SIG-M5 (cell line): ENCODE data around the gene FRMD4A.
"Not testable (repeated sequence)": the region's sequence is repeated elsewhere in the genome, so short reads cannot be mapped to it uniquely, and the experiment has no call there.

Experiments
- DNase-seq: peaks from one replicate; lab custom pipeline; 2025; lab: John Stamatoyannopoulos, UW

Gene FRMD4A

DNA sequence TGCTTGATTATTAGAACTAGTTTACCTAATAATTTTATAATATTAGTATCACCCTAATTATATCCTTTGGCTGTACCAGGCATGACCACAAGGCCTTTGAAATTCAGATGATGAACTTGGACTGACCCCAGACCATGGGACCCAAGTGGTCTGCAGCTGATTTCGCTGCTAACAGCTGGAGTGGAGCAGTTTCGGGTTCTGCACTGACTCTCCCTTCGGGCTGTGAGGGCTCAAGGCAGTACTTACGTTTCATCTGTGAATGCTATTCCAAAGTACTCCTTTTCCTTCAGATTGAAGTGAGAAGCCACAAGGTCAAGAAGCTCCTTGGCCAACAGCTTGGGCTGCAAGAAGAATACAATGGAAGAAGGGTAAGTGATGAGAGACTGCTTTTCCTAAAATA is 520.2 kb downstream of the FRMD4A start:
- DNase-seq = no peak

DNA sequence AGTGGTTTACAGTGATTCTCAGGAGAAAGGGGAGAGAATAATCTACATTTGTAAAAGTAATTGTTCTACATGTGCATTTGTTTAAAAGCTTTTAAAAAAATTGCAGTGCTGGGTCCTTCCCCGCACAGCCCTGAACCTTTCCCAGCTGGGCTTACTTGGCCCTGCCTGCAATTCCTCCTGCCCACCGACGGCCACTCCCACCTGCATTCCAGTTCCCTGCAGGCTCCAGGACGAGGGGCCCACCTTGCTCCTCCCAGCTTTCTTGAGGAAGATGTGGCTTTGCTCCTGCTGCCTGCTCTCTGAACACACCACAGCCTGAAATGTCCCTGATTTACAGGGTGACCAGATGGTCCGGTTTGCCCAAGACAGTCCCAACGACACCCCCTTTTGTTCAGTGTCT is 521.3 kb downstream of the FRMD4A start:
- no peak for DNase-seq

DNA sequence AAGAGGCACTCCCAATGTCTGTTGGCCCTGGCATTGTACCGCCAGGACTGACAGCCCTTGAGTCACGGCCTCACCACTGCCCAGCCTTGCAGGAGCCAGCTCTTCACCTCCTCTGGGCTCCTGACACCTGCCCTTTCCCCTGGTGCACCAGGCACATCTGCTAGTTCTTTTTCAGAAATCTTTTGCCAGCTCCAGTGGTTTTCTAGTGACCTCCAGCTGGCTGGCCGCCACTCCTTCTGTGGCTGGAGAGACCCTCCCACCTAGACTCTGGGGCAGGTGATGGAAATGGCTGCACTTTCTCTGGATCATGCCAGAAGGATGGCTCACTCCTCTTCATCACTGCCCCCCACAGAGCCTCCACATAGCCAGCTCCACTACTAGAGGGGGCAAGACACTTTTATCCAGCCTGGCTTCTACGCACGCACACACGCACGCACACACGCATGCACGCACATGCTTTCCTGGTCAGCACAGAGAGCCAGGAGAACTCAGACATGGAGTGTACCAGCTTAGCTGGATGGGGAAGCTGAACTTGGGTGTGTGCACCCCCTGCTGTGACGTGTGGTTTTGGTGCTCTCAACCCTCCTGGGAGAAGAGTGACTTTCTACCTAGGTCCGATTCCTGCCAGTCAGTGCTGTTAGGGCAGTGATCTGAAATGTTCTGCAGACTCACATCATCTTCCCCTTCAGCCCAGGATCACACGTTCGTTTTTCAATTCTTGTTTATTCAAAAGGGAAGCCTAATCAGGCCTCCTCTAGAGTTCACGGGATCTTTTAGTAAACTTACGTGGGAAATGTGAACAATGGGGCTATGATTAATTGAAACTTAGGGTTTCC is 522.0 kb downstream of the FRMD4A start:
- DNase-seq = no peak

DNA sequence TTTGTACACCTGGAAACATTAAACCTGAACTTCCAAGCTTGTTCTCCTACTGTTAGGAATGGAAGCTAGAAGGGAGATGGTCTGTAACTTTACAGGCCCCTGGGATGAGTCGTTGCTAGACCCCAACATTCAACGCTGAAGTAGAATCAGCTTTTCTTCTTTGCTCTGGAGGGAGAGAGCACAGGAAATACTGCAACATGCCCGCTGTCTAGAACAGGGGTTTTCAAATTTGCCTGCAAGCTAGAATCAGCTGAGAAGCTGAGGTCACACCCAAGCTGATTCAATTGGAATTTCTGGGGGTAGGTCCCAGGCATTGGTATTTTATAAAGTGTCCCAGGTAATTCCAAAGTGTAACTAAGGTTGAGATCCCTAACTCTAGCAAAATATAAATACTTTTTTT is 524.3 kb downstream of the FRMD4A start:
- no peak for DNase-seq

DNA sequence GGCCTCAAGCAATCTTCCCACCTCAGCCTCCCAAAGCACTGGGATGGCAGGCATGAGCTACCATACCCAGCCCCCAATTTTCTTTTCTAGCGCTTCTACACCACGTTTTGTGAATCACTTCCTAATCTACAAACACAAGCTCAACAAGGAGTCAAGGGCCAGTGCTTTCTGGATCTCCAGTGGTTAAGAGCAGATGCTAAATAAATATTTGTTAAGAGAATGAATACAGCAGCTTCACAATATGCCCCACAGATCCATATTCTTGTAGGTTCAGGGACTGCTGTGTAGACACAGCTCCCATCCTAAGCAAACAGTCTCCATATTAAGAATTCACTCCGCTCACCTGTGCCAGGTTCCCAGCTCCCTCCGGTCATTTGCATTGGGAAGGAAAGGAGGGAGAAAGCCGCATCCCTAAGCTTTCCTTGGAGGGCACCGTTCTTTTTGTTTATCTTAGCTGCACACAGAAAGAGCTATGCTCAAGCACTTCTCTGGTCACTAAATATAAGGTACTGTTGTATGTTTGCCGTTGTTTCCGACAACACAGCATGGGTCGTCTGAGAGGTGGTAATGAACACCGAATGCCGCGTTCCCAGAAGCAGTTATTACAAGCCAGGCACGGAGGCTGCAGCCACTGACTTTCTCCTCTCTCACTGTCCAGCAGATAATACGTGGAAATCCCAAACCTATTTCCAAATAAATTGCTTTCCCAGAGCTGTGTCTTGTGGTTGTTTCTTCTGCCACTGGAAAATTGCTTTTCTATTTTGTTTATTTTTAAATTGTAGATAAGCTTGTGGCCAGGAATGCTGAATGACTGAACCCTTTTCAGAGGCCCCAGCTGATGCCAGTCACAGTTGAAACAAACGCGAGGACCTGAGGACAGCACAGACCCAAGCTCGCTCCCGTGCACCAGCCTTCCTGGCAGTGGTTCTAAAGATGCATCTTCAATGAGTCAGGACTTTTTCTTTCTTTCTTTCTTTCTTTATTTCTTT is 526.9 kb downstream of the FRMD4A start:
- DNase-seq = no peak

DNA sequence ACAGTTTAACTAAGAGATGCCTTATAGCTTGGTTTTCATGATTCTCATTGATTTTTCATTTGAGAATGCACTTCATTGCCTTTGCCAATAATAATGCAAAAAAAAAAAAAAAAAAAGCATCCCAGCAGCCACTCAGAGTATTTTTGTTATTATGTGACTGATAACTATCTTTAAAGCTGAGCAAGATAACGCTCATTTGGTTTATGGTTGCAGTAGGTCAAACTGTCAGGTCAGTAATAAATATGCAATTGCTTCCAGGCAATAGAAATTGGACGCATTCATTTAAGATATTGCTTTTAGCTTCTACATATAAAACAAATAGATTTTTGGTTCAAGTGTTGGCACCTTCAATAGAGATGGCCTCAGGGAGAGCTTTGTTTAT is 528.8 kb downstream of the FRMD4A start:
- no peak for DNase-seq

DNA sequence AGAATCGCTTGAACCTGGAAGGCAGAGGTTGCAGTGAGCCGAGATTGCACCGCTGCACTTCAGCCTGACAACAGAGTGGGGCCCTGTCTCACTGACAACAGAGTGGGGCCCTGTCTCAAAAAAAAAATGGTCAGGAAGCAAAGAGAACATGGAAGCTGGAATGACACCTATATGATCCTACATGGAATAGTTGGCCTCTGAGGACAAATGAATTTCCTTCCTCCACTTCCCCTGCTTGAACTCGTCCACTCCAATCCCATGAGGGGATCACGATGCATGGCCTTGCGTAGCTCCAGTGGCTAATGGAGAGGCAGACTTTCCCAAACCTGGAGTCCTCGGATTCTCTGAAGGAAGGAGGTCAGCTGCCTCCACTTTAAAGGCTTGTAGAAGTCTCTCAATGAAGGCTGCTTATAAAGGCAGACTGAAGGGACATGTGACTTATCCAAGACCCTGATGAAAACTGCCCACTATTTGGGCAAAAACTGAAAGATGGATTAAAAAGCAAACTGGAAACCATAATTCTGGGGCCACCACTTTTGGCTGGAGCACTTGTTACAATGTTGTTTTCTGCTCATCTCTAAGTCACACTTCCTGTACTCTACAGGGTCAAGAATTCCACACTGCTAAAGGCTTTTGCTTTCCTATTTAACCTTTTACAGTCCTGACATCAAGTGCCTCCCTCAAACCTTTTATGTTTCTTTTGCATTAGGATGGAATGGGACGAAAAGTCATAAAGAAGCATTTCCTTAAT is 529.4 kb downstream of the FRMD4A start:
- DNase-seq = no peak

DNA sequence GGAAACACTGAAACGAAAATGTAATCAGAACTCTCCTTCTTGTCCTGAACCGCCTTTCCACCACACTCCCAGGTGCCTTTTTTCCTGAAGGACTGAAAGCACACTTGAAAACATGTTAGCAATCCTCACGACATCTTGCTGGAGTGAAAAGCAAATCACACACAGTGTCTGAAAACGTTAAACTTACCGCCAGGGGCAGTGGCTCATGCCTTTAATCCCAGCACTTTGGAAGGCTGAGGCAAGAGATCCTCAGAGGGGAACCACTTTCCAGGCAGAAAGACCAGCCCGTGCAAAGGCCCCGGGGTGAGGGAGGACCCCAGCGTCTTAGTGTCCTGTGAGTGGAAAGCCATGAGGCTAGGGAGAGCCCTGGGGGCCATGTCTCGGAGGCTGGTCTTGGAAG is 533.6 kb downstream of the FRMD4A start:
- no peak for DNase-seq

DNA sequence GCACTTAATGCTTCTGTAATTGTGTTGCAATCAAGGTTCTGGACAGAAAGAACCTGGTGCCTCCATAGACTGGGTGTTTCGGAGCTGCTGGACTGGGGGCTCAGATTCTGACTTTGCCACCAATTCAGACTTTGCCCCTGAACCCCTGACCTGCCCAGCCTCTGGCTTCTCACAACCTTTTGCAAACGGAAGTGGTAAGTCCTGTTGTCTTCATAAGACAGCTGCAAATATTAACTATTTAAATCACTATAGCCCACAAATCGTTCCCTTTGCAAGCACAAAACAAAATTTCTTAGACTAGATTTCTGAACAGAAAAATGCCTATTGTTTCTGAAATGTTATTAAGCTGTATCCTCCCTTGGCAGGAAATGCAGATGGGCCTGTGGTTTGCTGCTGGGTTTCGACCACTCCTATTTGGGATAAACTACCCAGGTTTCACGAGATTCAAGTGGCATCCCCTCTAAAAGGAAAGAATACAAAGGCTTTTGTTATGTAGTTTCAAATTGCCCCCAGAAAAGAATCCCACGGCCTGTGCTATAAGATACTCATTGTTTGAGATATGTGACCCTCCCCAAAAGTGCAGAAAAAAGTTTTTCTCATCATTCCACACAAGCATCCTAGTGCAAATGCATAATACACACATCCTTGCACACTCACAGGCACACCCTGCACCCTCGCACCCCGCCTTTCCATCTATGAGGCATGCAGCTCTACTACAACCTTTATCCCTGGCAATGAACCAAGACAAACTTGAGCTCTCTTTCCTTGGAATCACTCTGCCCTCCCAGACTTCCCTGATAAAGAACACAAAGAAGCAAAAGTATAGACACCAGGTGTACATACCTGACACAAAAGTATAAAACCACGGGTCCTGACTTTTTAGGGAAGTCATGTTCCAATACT is 534.8 kb downstream of the FRMD4A start:
- DNase-seq = no peak

DNA sequence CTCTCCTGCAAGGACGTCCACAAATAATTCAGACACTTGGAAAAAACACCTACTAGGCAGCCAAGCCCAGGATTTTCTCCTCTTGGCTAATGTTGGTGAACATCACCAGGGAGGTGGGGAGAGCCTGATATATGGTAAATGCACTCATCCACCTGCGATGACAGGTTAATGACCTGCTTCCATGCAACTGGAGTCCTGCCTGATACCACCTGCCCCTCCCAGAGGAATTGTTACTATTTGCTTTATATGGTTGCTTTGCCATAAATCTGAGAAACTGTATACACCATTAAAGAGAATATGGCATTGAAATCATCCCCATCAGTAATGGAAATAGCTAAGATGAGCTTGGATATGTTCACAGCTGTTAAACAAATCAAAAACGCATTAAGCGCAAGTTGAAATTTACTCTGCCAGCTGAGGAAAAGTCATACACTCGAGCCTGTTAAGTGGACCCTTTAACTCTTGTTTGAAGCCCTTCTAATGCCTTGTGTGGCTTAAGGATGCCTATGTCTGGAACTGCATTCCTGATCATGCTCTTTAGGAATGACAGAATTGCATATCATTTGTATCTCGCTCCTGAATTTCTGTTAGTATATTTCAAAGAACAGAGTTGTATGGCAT is 535.6 kb downstream of the FRMD4A start:
- DNase-seq = no peak

DNA sequence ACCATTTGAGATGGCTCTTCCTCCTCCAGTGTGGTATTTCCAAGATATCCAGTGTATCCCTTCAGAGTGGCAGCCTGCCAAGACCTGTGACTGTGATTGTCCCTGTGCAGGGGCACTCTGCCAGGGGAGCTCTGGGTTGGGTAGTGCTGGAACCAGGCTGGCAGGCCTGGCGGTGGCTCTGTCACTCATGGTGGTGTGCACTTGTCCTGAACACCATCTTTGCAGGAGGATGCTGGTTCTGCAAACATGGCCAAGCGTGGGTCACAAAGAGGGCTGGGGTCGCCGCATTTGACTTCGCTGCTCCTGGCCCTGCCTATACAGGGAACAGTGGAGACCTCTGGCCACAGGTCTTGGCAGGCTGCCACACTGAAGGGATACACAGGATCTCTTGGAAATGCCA is 538.7 kb downstream of the FRMD4A start:
- DNase-seq = no peak

DNA sequence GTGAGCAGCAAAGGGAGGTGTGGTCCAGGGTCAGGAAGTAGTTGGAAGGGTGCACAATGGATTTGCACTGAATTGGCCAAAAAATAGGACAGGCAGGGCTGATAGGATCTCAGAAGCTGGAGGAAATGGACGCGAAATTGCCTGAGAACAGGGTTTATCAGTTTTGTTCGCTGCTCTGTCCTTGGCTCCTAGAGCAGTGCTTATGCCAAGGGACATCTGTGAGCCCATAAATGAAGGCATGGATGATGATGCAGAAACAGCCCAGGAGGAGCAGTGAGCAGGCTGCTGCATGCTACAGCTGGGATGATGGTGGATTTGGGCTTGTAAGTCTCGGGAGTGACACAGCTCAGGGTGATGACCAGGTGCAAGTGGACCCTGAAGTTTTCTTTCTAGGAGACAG is 539.2 kb downstream of the FRMD4A start:
- no peak for DNase-seq

DNA sequence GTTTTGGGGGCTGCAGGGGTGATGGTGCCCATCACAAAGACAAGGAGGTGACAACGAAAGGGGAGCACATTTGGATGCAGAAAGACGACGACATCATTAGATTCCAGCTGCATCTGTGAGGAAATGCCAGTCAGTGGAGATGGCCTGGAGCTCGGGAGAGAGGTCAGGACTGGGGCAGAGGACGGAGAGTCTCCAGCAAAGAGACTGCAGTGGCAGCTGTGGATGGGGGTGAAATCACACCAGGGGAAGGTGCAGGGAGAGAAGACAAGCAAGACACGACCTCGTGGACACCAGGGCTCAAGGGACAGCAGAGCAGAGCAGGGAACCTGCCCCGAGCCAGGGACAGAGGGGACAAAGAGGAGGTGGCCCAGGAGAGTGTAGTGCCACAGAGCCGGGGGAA is 540.5 kb downstream of the FRMD4A start:
- no peak for DNase-seq

DNA sequence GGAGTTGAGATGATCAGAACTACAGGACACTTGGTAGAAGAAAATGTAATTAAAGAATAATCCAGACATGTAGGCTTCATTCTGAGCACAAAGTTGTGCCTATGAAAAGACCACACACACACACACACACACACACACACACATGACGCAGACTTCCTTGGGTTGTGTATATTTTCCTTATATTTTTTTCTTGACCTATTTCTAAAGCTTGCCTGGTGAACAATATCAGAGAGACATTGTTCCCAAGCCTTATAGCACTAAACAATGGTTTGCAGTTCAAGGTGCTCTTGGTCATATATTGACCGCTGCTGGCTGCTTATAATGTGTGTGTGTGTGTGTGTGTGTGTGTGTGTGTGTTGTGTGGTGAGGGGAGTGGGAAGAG is 541.3 kb downstream of the FRMD4A start:
- DNase-seq = no peak

DNA sequence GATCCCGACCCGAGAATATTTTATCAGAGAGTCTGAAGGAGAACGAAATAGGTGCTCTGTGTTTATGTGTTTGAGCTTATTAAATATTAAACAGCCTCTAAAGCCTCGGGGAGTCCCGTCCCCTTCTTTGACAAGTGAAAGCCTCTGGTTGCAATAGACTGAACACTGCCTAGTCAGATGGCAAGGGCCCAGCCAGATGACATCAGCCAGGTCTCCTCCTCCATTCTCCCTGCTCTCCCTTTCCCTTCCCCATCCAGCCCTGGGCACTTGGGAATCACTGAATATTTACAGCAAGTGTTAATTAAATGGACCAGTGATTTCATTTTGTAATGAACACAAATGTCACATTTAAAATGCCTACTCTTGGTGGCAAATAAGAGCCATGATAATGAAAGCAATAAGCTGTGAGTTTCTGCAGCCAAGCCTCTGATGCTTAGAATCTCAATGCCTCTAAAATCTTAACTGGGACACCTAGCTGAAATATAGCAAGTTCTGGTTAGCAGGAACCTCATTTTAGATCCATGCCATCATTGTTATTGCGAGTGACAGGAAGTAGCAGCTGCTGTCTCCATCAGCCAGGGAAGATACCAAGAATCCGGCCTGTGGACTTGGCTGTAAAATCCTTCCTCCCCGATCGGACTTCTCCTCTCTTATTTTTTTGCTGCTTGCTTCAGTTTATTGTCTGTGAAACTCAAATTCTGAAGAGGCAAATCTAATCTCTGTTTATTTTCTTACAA is 541.8 kb downstream of the FRMD4A start:
- DNase-seq = no peak

DNA sequence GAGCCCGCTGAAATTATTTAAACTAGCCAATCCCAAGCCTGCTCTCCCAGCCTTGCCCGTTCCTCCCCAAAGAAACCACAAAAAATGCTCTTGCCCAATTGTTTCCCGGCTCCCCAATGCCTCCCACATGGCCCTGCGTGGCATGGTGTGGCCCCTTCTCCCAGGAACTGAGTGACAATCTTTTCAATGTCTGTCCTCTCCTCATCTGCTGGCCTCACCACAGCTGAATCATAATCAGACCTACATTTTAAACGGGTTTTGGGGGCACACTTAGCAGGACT is 542.5 kb downstream of the FRMD4A start:
- no peak for DNase-seq

DNA sequence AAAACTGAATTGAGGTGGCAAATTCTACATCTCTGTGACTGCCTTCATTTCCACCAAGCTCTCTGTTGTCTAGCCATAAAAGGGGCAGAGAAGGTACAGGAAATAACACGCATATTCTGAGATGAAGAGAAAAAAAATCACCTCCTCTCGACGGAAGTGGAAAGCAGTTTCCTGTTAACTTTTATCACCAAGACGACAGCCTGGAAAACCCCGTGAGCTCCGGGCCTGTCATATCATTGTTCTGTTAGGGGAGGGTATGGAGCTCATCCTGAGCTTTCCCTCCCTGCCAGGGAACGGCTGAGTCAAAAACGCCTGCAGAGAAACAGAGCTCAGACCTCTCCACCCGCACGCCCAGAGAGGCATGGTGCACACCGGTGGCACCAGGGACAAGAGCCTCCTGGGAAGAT is 543.7 kb downstream of the FRMD4A start:
- no peak for DNase-seq

DNA sequence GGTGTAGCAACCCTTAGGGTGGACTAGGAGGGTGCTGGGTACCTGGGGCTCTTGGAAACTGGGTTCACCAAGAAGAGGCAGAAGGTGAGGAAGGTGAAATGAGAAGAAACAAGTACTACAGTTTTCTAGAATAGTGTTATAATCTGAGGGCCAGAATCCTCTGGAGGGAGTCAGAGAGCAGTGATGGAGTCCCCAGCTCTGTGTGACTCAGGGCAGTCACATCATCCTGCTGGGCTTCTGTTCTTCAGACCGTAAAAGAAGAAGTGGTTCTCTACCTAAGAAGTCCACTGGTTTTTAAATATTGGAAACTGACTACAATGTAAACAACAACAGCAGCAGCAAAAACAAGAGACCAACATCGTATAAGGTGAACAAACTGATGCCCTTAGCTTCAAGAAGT is 546.7 kb downstream of the FRMD4A start:
- DNase-seq = no peak

DNA sequence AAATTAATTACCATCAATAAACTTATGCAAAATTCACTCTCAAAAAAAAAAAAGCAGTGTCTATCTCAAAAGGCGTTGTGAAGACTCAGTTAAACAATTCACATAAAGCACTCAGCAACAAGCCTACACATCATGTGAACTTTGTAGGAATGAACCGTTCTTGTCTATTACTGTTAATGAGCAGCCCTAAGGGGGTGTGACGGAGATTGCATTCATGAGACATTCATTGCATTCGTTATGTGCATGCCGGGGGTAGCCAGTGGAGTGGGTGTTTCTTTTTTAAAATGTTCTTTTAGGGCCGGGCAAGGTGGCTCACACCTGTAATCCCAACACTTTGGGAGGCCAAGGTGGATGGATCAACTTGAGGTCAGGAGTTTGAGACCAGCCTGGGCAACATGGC is 551.0 kb downstream of the FRMD4A start:
- no peak for DNase-seq

DNA sequence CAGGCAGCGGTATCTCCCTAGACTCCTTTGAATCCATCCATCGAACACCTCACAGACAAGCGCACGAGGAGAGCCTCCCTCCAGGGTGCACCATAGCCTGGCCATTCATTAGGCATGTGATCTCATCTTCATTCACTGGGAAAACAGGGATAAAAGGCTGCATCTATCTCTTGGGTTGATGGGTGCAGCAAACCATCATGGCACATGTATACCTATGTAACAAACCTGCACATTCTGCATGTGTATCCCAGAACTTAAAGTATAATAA is 552.1 kb downstream of the FRMD4A start:
- DNase-seq = not testable (repeated sequence)

DNA sequence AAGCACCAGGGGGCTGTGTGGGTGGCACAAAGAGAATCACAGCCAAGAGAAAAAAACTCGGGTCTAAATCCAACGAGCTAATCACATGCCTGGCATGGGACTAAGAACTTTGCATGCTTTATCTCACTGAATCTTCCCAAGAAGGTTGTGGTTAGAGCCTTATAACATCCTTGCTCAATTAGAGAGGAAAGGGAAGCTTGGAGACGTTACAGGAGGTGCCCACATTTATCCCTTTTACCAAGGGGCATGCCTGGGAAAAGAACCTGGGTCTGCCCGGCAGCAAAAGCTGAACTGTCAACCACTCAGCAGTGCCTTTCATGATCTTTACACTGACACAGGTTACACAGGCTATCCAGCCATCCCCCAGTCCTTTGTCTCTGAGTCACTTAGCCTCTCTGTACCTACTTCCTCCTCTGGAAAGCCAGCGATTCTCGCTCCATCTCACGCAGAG is 553.8 kb downstream of the FRMD4A start:
- DNase-seq = no peak
